ENCODE results near the gene STXBP1. TPM values are rescaled to one million over a fixed set of nuclear protein-coding genes. Genes with fewer than 3 reads are reported as not detected.

Gene STXBP1
- total and polyA plus RNA-seq, 2 of the 13 experiments (the other 11 are each of a cell fraction or from before 2014, with no cell fraction given) = 2.9 TPM

DNA sequence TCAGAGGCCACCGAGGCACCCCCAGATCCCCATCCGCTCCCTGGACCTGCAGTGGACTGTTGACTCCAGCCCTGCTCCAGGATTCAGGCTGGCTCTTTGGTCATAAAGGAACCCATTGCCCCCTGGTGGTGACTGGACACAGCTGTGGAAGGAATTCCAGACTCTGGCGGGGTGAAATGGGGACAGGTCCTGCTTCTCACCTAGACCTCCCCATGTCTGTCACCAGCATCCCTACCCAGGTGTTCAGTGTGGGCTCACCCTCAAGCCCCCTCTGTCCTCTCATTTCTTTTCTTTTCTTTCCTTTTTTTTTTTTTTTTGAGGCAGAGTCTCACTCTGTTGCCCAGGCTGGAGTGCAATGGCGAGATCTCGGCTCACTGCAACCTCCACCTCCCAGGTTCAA is 25.5 kb upstream of the STXBP1 start (continued):
- TF ChIP-seq, protein P1, sequence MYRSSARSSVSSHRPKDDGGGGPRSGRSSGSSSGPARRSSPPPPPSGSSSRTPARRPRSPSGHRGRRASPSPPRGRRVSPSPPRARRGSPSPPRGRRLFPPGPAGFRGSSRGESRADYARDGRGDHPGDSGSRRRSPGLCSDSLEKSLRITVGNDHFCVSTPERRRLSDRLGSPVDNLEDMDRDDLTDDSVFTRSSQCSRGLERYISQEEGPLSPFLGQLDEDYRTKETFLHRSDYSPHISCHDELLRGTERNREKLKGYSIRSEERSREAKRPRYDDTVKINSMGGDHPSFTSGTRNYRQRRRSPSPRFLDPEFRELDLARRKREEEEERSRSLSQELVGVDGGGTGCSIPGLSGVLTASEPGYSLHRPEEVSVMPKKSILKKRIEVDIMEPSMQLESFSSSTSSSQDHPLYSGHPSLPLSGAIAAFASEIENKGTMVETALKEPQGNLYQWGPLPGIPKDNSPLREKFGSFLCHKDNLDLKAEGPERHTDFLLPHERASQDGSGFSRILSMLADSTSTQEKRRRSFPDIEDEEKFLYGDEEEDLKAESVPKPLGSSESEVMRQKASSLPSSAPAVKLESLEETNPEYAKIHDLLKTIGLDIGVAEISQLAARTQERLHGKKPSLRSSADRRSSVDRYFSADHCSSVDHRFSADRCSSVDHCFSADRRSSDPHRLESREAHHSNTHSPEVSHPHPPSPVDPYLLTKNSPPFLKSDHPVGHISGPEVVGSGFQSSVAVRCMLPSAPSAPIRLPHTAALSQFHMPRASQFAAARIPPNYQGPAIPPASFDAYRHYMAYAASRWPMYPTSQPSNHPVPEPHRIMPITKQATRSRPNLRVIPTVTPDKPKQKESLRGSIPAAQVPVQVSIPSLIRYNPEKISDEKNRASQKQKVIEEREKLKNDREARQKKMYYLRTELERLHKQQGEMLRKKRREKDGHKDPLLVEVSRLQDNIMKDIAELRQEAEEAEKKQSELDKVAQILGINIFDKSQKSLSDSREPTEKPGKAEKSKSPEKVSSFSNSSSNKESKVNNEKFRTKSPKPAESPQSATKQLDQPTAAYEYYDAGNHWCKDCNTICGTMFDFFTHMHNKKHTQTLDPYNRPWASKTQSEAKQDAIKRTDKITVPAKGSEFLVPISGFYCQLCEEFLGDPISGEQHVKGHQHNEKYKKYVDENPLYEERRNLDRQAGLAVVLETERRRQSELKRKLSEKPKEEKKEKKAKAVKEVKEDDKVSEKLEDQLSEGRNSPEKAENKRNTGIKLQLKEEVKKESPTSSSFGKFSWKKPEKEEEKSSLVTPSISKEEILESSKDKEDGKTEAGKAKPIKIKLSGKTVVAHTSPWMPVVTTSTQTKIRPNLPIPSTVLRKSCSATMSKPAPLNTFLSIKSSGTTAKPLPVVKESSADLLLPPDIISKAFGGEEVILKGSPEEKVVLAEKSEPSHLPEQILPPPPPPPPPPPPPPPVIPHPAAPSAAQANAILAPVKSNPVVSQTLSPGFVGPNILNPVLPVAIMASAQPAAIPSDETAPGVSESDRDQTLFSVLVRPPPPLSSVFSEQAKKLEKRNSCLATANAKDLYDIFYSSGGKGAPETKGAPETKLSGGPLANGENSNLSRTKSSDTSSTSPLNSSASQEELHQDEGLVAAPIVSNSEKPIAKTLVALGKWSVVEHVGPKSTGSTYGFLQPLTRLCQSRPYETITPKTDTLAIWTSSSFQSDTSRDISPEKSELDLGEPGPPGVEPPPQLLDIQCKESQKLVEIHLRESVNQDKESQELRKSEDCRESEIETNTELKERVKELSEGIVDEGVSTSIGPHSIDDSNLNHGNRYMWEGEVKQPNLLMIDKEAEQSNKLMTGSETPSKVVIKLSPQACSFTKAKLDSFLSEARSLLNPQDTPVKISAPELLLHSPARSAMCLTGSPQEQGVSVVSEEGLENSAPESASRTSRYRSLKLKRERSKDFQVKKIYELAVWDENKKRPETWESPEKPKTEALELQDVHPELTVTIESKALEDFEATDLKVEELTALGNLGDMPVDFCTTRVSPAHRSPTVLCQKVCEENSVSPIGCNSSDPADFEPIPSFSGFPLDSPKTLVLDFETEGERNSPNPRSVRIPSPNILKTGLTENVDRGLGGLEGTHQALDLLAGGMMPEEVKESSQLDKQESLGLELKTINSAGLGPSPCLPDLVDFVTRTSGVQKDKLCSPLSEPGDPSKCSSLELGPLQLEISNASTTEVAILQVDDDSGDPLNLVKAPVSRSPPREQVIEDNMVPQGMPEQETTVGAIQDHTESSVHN (CRISPR knock-in tag; IDR thresholded peaks at IDR 0.05) = no peak
- TF ChIP-seq RNF2 (conservative IDR thresholded peaks at IDR 0.05; ENCODE audit: low read depth) (no peak), KAT8 (CRISPR knock-in tag; IDR thresholded peaks at IDR 0.05) (0 out of 2 replicates have a peak, but pooled peaks have one; percentile 26), ERF (CRISPR knock-in tag; IDR thresholded peaks at IDR 0.05) (peak; percentile 36; the same call in 1 of the 2 replicates), ZNF776 (CRISPR knock-in tag; IDR thresholded peaks at IDR 0.05) (no peak), SMAD3 (CRISPR knock-in tag; IDR thresholded peaks at IDR 0.05) (0 out of 2 replicates have a peak, but pooled peaks have one; percentile 36), ZNF350 (CRISPR knock-in tag; IDR thresholded peaks at IDR 0.05; ENCODE audit: borderline replicate concordance, low read depth) (peak; percentile 56; the same call in 1 of the 2 replicates), MEIS1 (CRISPR knock-in tag; IDR thresholded peaks at IDR 0.05; ENCODE audit: borderline replicate concordance) (no peak), MIER2 (CRISPR knock-in tag; IDR thresholded peaks at IDR 0.05) (no peak)
- TF ChIP-seq, protein P2, sequence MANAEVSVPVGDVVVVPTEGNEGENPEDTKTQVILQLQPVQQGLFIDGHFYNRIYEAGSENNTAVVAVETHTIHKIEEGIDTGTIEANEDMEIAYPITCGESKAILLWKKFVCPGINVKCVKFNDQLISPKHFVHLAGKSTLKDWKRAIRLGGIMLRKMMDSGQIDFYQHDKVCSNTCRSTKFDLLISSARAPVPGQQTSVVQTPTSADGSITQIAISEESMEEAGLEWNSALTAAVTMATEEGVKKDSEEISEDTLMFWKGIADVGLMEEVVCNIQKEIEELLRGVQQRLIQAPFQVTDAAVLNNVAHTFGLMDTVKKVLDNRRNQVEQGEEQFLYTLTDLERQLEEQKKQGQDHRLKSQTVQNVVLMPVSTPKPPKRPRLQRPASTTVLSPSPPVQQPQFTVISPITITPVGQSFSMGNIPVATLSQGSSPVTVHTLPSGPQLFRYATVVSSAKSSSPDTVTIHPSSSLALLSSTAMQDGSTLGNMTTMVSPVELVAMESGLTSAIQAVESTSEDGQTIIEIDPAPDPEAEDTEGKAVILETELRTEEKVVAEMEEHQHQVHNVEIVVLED (CRISPR knock-in tag; IDR thresholded peaks at IDR 0.05; ENCODE audit: borderline replicate concordance) = no peak

Data from HepG2 (cell line).